B cell (primary cell): ENCODE results near the gene UGT2A3. TPM values are rescaled to one million over a fixed set of nuclear protein-coding genes. Genes with fewer than 3 reads are reported as not detected.

Experiments
- ATAC-seq: fragments of 200-7000 bp; cut with Tn5 transposase; one replicate; pipeline ENCODE4 v1.10.0; 2021; ENCODE audit warnings: low read depth, mild to moderate bottlenecking, moderate number of reproducible peaks, moderate library complexity
- CTCF ChIA-PET: fragments of 350-600 bp; sonication (Branson Sonifier 250); formaldehyde crosslinking; loops from one replicate; lab custom pipeline; 2021; ENCODE audit warnings: antibody characterized with exemption, inconsistent platforms; lab: Charles Lee
- POLR2A ChIA-PET: fragments of 350-600 bp; sonication (Branson Sonifier 250); formaldehyde crosslinking; loops from one replicate; lab custom pipeline; 2021; ENCODE audit warnings: antibody characterized with exemption; lab: Charles Lee
- DNase-seq: peaks from one replicate; pipeline ENCODE4 v3.0.0; 2013
- H2AFZ ChIP-seq: 2 replicates; pipeline ENCODE4 v1.6.1; 2012; ENCODE audit warnings: mild to moderate bottlenecking, low read depth, low read length; ENCODE audit not compliant: insufficient read depth, poor library complexity, severe bottlenecking
- H3K27ac ChIP-seq, 2 donors: 1 replicate in 1 of 2; 2 replicates in 1 of 2; pipeline ENCODE4 v1.5.1; 2012 to 2013; ENCODE audit warnings: low read length in 2 of 2, mild to moderate bottlenecking in 2 of 2, moderate library complexity in 1 of 2
- H3K27me3 ChIP-seq, 4 experiments: fragments of 200-600 bp in 1 of 4; sonication (generic) in 1 of 4; replicated peaks in 1 of 4; 1 replicate in 2 of 4; 2 replicates in 2 of 4; pipeline versions ENCODE4 v1.6.1 to v1.7.0; 2013 to 2016; ENCODE audit warnings: low read length in 3 of 4, mild to moderate bottlenecking in 2 of 4, mixed read lengths in 1 of 4, moderate library complexity in 1 of 4; ENCODE audit not compliant: insufficient read depth in 4 of 4, control insufficient read depth in 3 of 4; ENCODE audit errors: control extremely low read depth in 1 of 4
- H3K36me3 ChIP-seq, 2 experiments: replicated peaks in 1 of 2; 1 replicate in 1 of 2; 2 replicates in 1 of 2; pipeline versions ENCODE4 v1.6.1 to v1.7.1; 2013; ENCODE audit warnings: low read length in 1 of 2; ENCODE audit not compliant: insufficient read depth in 2 of 2, control insufficient read depth in 1 of 2; ENCODE audit errors: control extremely low read depth in 1 of 2, extremely low read depth in 1 of 2
- H3K4me1 ChIP-seq, 2 donors: fragments of 200-600 bp in 1 of 2; sonication (generic) in 1 of 2; 1 replicate in 1 of 2; 2 replicates in 1 of 2; pipeline versions ENCODE4 v1.5.1 to v1.6.1; 2013 to 2017; ENCODE audit warnings: low read length in 2 of 2; ENCODE audit not compliant: control insufficient read depth in 2 of 2, insufficient read depth in 2 of 2
- H3K4me2 ChIP-seq: replicated peaks from 2 replicates; pipeline ENCODE3; 2012; ENCODE audit warnings: mild to moderate bottlenecking, low read depth, low read length; ENCODE audit not compliant: poor library complexity, severe bottlenecking
- H3K4me3 ChIP-seq, 5 experiments: fragments of 200-600 bp in 1 of 5; sonication (generic) in 1 of 5; 1 replicate in 3 of 5; 2 replicates in 2 of 5; pipeline versions ENCODE4 v1.5.1 to v1.7.0; 2011 to 2016; ENCODE audit warnings: low read length in 4 of 5, mild to moderate bottlenecking in 4 of 5, low read depth in 2 of 5, control low read depth in 1 of 5, moderate library complexity in 1 of 5; ENCODE audit not compliant: insufficient read depth in 1 of 5; ENCODE audit errors: control extremely low read depth in 1 of 5, extremely low read depth in 1 of 5
- H3K79me2 ChIP-seq: fragments of 200-600 bp; sonication (generic); one replicate; pipeline ENCODE4 v1.6.0; 2016; ENCODE audit warnings: low read length; ENCODE audit not compliant: control insufficient read depth, insufficient read depth
- H3K9ac ChIP-seq: fragments of 200-600 bp; sonication (generic); 2 replicates; pipeline ENCODE4 v1.6.1; 2017; ENCODE audit warnings: mild to moderate bottlenecking, low read length, moderate library complexity
- H3K9me3 ChIP-seq, 3 donors: one replicate each; pipeline versions ENCODE4 v1.6.1 to v1.7.1; 2013; ENCODE audit warnings: low read length in 2 of 3; ENCODE audit not compliant: control insufficient read depth in 2 of 3, insufficient read depth in 1 of 3; ENCODE audit errors: control extremely low read depth in 1 of 3
- H4K20me1 ChIP-seq: 2 replicates; pipeline ENCODE4 v1.6.0; 2012; ENCODE audit warnings: mild to moderate bottlenecking, low read length; ENCODE audit not compliant: insufficient read depth, control insufficient read depth, poor library complexity, severe bottlenecking
- H3K27ac Mint-ChIP-seq: one replicate; pipeline ENCODE4 v1.8.0; 2021; ENCODE audit warnings: mixed read lengths
- H3K27me3 Mint-ChIP-seq: one replicate; pipeline ENCODE4 v1.8.0; 2021; ENCODE audit warnings: mixed read lengths
- H3K4me1 Mint-ChIP-seq: one replicate; pipeline ENCODE4 v1.8.0; 2021; ENCODE audit warnings: mixed read lengths
- H3K4me3 Mint-ChIP-seq: one replicate; pipeline ENCODE4 v1.8.0; 2021; ENCODE audit warnings: mixed read lengths
- H3K9me3 Mint-ChIP-seq: one replicate; pipeline ENCODE4 v1.8.0; 2022; ENCODE audit warnings: mixed read lengths; ENCODE audit not compliant: insufficient read depth
- CTCF ChIP-seq: fragments of 200-600 bp; IDR thresholded peaks from one replicate; pipeline ENCODE4 v1.8.0; 2022; ENCODE audit warnings: antibody characterized with exemption, mild to moderate bottlenecking
- EZH2 ChIP-seq: IDR thresholded peaks from 2 replicates; pipeline ENCODE4 v1.6.1; 2012; ENCODE audit warnings: borderline replicate concordance, low read depth, mild to moderate bottlenecking, moderate library complexity, low read length; ENCODE audit not compliant: insufficient read depth, poor library complexity, severe bottlenecking
- WGBS: methylation state at CpG from one replicate; pipeline ENCODE4 v1.1.5; 2013; ENCODE audit warnings: missing lambda C conversion rate; ENCODE audit not compliant: insufficient coverage; 5-methylcytosine and 5-hydroxymethylcytosine counted together
- intact Hi-C: fragments of 100-400 bp; cut with micrococcal nuclease; formaldehyde crosslinking; loops from one replicate; pipeline ENCODE4 v1.10.0; 2022
- polyA plus RNA-seq: library from polyadenylated mRNA; depleted of rRNA; stranded (reverse); fragments of >200 nt; gene quantifications from 2 replicates; pipeline ENCODE4 v1.2.3, GENCODE V29; 2012
- total RNA-seq, 2 donors: library from RNA; stranded (reverse); fragments of 120-200 nt in 1 of 2; gene quantifications; 1 replicate in 1 of 2; 2 replicates in 1 of 2; pipeline versions ENCODE4 v1.2.3 to v1.2.4, GENCODE V29; 2013 to 2022

Gene UGT2A3
- total and polyA plus RNA-seq, 2 donors (not counting 1 experiment from before 2014, with no cell fraction given): not detected

- intact Hi-C loops: no loop called here
- Histone ChIP-seq H3K4me3 (no peak overlapping the region), H4K20me1 (no peaks in the 10 kb centered on the region), H3K36me3 (no peaks in the 10 kb centered on the region), H3K27me3 (no peaks in the 10 kb centered on the region), H3K27ac (no peak overlapping the region), H3K4me1 (no peaks in the 10 kb centered on the region), H2AFZ (no peak overlapping the region), H3K9ac (no peak overlapping the region), H3K9me3 (no peaks in the 10 kb centered on the region), H3K79me2 (no peaks in the 10 kb centered on the region), H3K4me2 (no peak overlapping the region)
- Mint-ChIP-seq H3K27ac (no peak overlapping the region), H3K4me3 (no peak overlapping the region), H3K27me3 (no peaks in the 10 kb centered on the region), H3K9me3 (peaks cover 3% of the 10 kb centered on the region), H3K4me1 (no peaks in the 10 kb centered on the region)
- DNase-seq (no peak), ATAC-seq (no peak)
- CTCF ChIA-PET: interaction anchor here (1.1 kb wide), 1 partner anchor 9 kb away, joined by 3 read pairs; no protein-coding TSS in a partner anchor
- 71% methylated on average over 2 of the region's 3 CpGs for WGBS
- TF ChIP-seq EZH2 (no peak), CTCF (no peak)
- POLR2A ChIA-PET: no interaction called here
Measured at GRCh38 chr4:68954126-68954525, 2.5 kb upstream of the UGT2A3 start.

- Histone ChIP-seq H3K9me3 (no peaks in the 10 kb centered on the region), H3K27ac (no peak overlapping the region), H2AFZ (no peak overlapping the region), H3K79me2 (no peaks in the 10 kb centered on the region), H3K36me3 (no peaks in the 10 kb centered on the region), H3K9ac (no peak overlapping the region), H3K27me3 (no peaks in the 10 kb centered on the region), H3K4me3 (no peak overlapping the region), H3K4me1 (no peaks in the 10 kb centered on the region), H3K4me2 (no peak overlapping the region), H4K20me1 (no peaks in the 10 kb centered on the region)
- CTCF ChIA-PET: interaction anchor here (1.1 kb wide), 1 partner anchor 8 kb away, joined by 3 read pairs; no protein-coding TSS in a partner anchor
- no peak overlapping the region for H3K4me3 Mint-ChIP-seq
- no peak for ATAC-seq
- H3K27ac Mint-ChIP-seq: no peak overlapping the region
- H3K27me3 Mint-ChIP-seq: no peaks in the 10 kb centered on the region
- intact Hi-C loops: no loop called here
- 93% methylated on average over 2 of the region's 2 CpGs for WGBS
- DNase-seq: no peak
- TF ChIP-seq EZH2 (no peak), CTCF (no peak)
- H3K9me3 Mint-ChIP-seq: peaks cover 3% of the 10 kb centered on the region
- POLR2A ChIA-PET: no interaction called here
- H3K4me1 Mint-ChIP-seq: no peaks in the 10 kb centered on the region
Measured at GRCh38 chr4:68953056-68953596, 1.5 kb upstream of the UGT2A3 start.
